ENCODE results near the gene TLE3.

The TLE3 gene

DNA sequence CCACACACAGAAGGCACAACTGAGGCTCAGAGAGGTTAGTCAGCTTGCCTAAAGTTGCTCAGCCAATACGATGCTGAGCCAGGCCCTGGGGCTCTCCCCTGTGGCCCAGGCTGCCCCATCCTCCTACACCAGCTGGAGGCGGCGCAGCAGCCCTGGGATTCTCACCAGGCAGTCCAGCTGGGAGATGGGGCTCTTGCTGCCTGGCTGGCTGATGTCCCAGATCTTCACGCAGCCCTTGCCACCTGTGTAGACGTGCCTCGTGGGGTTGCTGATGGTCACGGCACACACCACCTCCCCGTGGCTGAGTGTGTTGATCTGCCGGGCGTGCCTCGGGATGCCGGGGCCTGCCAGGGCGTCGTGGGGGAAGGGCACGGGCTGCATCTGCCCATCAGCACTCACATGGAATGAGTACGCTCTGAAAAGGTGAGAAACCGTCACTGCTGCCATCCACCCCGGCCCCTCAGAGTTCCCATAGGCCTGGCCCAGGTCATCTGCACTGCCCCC is 42.8 kb downstream of the TLE3 start:
- no peak overlapping the region for H3K4me3 ChIP-seq (ENCODE audit: low read depth, low read length)
- TF ChIP-seq, protein P1, sequence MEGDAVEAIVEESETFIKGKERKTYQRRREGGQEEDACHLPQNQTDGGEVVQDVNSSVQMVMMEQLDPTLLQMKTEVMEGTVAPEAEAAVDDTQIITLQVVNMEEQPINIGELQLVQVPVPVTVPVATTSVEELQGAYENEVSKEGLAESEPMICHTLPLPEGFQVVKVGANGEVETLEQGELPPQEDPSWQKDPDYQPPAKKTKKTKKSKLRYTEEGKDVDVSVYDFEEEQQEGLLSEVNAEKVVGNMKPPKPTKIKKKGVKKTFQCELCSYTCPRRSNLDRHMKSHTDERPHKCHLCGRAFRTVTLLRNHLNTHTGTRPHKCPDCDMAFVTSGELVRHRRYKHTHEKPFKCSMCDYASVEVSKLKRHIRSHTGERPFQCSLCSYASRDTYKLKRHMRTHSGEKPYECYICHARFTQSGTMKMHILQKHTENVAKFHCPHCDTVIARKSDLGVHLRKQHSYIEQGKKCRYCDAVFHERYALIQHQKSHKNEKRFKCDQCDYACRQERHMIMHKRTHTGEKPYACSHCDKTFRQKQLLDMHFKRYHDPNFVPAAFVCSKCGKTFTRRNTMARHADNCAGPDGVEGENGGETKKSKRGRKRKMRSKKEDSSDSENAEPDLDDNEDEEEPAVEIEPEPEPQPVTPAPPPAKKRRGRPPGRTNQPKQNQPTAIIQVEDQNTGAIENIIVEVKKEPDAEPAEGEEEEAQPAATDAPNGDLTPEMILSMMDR (IDR thresholded peaks at IDR 0.05; ENCODE audit: low read depth, low read length) = no peak

- no peak overlapping the region for H3K4me3 ChIP-seq (ENCODE audit: low read depth, low read length)
- TF ChIP-seq, protein P1 (IDR thresholded peaks at IDR 0.05; ENCODE audit: low read depth, low read length) = no peak
Measured at GRCh38 chr15:70054366-70054765, 43.4 kb downstream of the TLE3 start.

- no peak overlapping the region for H3K4me3 ChIP-seq (ENCODE audit: low read depth, low read length)
- TF ChIP-seq, protein P1 (IDR thresholded peaks at IDR 0.05; ENCODE audit: low read depth, low read length) = no peak
Measured at GRCh38 chr15:70053716-70054229, 43.9 kb downstream of the TLE3 start.

- TF ChIP-seq, protein P1 (IDR thresholded peaks at IDR 0.05; ENCODE audit: low read depth, low read length) = no peak
Measured at GRCh38 chr15:70053001-70053715, 44.6 kb downstream of the TLE3 start.

DNA sequence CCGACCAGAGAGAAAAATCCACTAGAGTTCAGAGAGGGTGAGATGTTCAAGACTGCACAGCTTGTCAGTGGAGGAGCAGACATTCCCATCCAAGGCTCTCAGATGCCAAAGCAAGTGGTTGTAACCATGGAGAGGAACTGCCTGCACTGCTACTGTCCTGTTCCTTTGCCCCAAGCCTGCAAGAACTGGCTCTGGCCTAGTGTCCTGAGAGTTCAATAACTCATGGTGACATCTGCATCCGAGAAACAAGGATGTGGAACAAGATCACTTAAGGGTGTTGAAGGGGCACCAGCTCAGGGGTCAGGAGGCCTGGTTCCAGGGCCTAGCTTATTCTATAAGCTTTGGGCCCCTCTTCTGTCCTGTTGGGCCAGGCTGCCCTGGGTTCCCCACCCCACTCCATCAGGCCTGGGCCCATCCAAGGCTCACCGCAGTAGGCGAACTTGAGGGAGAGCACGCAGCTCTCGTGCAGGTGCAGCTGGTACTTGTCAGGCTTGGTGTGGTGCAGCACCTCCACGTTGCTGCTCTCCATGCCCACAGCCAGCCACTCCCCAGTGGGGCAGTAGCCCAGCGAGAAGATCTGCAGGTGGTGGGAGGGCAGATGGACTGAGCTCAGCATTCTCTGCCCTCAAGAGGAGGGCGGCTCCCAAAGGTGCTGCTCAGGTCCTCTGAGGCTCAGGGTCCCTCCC is 45.6 kb downstream of the TLE3 start:
- TF ChIP-seq, protein P1 (IDR thresholded peaks at IDR 0.05; ENCODE audit: low read depth, low read length) = no peak
- H3K4me3 ChIP-seq (ENCODE audit: low read depth, low read length) = no peak overlapping the region

More at GRCh38 chr15:70053001-70053715, 44.6 kb downstream of the TLE3 start:
- no peak overlapping the region for H3K4me3 ChIP-seq (ENCODE audit: low read depth, low read length)

DNA sequence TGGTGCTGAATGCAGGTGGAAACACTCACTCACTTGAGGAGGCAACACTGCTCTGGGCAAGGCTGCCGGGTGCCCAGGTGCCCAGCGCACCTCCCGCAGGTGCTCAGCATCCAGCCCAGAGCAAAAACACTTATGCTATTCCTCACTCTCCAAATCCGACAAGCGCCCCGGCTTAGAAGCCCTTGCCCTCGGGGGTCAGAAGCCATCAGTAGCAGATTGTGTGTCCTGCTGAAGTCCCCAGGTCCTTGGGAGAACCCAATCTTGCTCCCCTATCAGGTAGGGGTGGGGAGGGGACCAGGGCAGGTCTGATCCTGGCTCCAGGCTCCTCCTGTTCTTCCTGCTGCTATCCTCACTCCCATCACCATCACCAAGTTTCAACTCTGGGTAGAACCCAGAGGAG is 46.7 kb downstream of the TLE3 start:
- TF ChIP-seq, protein P1 (IDR thresholded peaks at IDR 0.05; ENCODE audit: low read depth, low read length) = no peak
- H3K4me3 ChIP-seq (ENCODE audit: low read depth, low read length) = no peak overlapping the region

DNA sequence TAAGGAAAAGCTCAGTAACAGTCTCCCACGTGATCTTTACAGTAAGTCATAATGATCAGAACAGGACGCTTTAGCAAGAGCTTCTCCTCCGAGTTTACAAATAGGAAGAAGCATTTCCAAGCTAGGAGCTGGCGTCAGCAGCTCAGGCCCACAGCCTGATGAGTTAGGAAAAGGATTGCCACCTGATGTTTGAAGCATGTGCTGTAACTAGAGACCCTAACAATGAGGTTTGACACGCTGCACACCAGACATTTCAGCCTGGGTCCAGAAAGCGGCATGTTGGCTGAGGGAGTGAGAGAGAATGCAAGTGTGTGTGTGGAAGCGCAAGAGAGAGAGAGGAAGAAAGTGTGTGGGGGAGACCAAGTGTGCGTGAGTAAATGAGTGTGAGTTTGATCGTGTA is 47.3 kb downstream of the TLE3 start:
- no peak overlapping the region for H3K4me3 ChIP-seq (ENCODE audit: low read depth, low read length)
- TF ChIP-seq, protein P1 (IDR thresholded peaks at IDR 0.05; ENCODE audit: low read depth, low read length) = no peak
